Skin epidermis (tissue), 12 donors: Measurements from ENCODE around the gene PCSK9.

Source experiments
- H3K27ac ChIP-seq, 21 experiments: fragments of 200-600 bp; sonication (generic) in 11 of 21; one replicate each; pipeline ENCODE4 v1.5.0; 2020; ENCODE audit warnings: mild to moderate bottlenecking in 3 of 21, inconsistent platforms in 2 of 21, moderate library complexity in 2 of 21
- H3K4me3 ChIP-seq, 7 experiments: fragments of 200-600 bp; sonication (generic) in 2 of 7; one replicate each; pipeline ENCODE4 v1.5.0; 2020; ENCODE audit warnings: inconsistent platforms in 2 of 7, mild to moderate bottlenecking in 2 of 7, moderate library complexity in 1 of 7

Gene PCSK9

GRCh38 chr1:55055951-55056631, 16.7 kb downstream of the PCSK9 start:
- no peak overlapping the region for H3K4me3 ChIP-seq
- H3K27ac ChIP-seq = no peak overlapping the region

- H3K27ac ChIP-seq = no peak overlapping the region
- no peak overlapping the region for H3K4me3 ChIP-seq
Observed at GRCh38 chr1:55056632-55056992, 17.3 kb downstream of the PCSK9 start.

GRCh38 chr1:55057270-55057955, 18.1 kb downstream of the PCSK9 start:
- Histone ChIP-seq H3K4me3 (no peak overlapping the region), H3K27ac (no peak overlapping the region)

- Histone ChIP-seq H3K27ac (no peak overlapping the region), H3K4me3 (no peak overlapping the region)
Observed at GRCh38 chr1:55057956-55058298, 18.6 kb downstream of the PCSK9 start.

- no peak overlapping the region for H3K27ac ChIP-seq
Observed at GRCh38 chr1:55059302-55060132, 20.2 kb downstream of the PCSK9 start.

GRCh38 chr1:55060133-55060999, 21.0 kb downstream of the PCSK9 start:
- no peak overlapping the region for H3K27ac ChIP-seq
- no peak overlapping the region for H3K4me3 ChIP-seq

More at GRCh38 chr1:55059302-55060132, 20.2 kb downstream of the PCSK9 start:
- H3K4me3 ChIP-seq = no peak overlapping the region

GRCh38 chr1:55061000-55061705, 21.8 kb downstream of the PCSK9 start:
- no peak overlapping the region for H3K27ac ChIP-seq

GRCh38 chr1:55061706-55062321, 22.5 kb downstream of the PCSK9 start:
- no peak overlapping the region for H3K4me3 ChIP-seq
- H3K27ac ChIP-seq = no peak overlapping the region

More at GRCh38 chr1:55061000-55061705, 21.8 kb downstream of the PCSK9 start:
- no peak overlapping the region for H3K4me3 ChIP-seq

GRCh38 chr1:55062801-55063576, 23.6 kb downstream of the PCSK9 start:
- H3K4me3 ChIP-seq = no peak overlapping the region
- H3K27ac ChIP-seq = no peak overlapping the region

GRCh38 chr1:55063577-55063942, 24.2 kb downstream of the PCSK9 start:
- Histone ChIP-seq H3K27ac (no peak overlapping the region), H3K4me3 (no peak overlapping the region)

GRCh38 chr1:55064071-55064581, 24.8 kb downstream of the PCSK9 start:
- H3K27ac ChIP-seq = no peak overlapping the region
- no peak overlapping the region for H3K4me3 ChIP-seq

GRCh38 chr1:55064861-55065263, 25.5 kb downstream of the PCSK9 start:
- Histone ChIP-seq H3K27ac (no peak overlapping the region), H3K4me3 (no peak overlapping the region)

- H3K4me3 ChIP-seq = no peak overlapping the region
- H3K27ac ChIP-seq = no peak overlapping the region
Observed at GRCh38 chr1:55065648-55066047, 26.3 kb downstream of the PCSK9 start.

- no peak overlapping the region for H3K4me3 ChIP-seq
- H3K27ac ChIP-seq = no peak overlapping the region
Observed at GRCh38 chr1:55067022-55067778, 27.9 kb downstream of the PCSK9 start.

- H3K27ac ChIP-seq = no peak overlapping the region
Observed at GRCh38 chr1:55067914-55068313, 28.6 kb downstream of the PCSK9 start.

GRCh38 chr1:55068638-55069037, 29.3 kb downstream of the PCSK9 start:
- no peak overlapping the region for H3K4me3 ChIP-seq
- no peak overlapping the region for H3K27ac ChIP-seq

More at GRCh38 chr1:55067914-55068313, 28.6 kb downstream of the PCSK9 start:
- no peak overlapping the region for H3K4me3 ChIP-seq

- no peak overlapping the region for H3K4me3 ChIP-seq
- no peak overlapping the region for H3K27ac ChIP-seq
Observed at GRCh38 chr1:55069280-55069679, 29.9 kb downstream of the PCSK9 start.
